Natural killer cell (primary cell): ENCODE data around the gene MOSPD2. TPM values are rescaled to one million over a fixed set of nuclear protein-coding genes. Genes with fewer than 3 reads are reported as not detected.

Source experiments
- ATAC-seq, 3 donors: fragments of 150-1000 bp in 2 of 3; fragments of 200-7000 bp in 1 of 3; cut with Tn5 transposase; 1 replicate in 1 of 3; 2 replicates in 2 of 3; pipeline ENCODE4 v1.10.0; 2021; ENCODE audit warnings: mild to moderate bottlenecking in 2 of 3, moderate library complexity in 2 of 3
- DNase-seq, 2 donors: peaks; one replicate each; pipeline versions ENCODE4 v3.0.0 to v3.0.0-alpha.2; 2013 to 2021; ENCODE audit warnings: mixed read lengths in 1 of 2
- H3K27ac ChIP-seq: one replicate; pipeline ENCODE4 v1.5.1; 2013; ENCODE audit warnings: mild to moderate bottlenecking, low read length
- H3K27me3 ChIP-seq: one replicate; pipeline ENCODE4 v1.6.1; 2013; ENCODE audit warnings: low read length; ENCODE audit not compliant: control insufficient read depth, insufficient read depth
- H3K36me3 ChIP-seq: one replicate; pipeline ENCODE4 v1.6.1; 2013; ENCODE audit warnings: low read length; ENCODE audit not compliant: control insufficient read depth, insufficient read depth
- H3K4me1 ChIP-seq: one replicate; pipeline ENCODE4 v1.6.1; 2013; ENCODE audit warnings: low read length; ENCODE audit not compliant: control insufficient read depth, insufficient read depth
- H3K4me3 ChIP-seq: one replicate; pipeline ENCODE4 v1.5.1; 2013; ENCODE audit warnings: low read length
- H3K9me3 ChIP-seq: one replicate; pipeline ENCODE4 v1.6.1; 2013; ENCODE audit warnings: low read length; ENCODE audit not compliant: control insufficient read depth, insufficient read depth
- H3K27ac Mint-ChIP-seq, 2 donors: one replicate each; pipeline ENCODE4 v1.8.0; 2022; ENCODE audit warnings: mild to moderate bottlenecking in 2 of 2, mixed read lengths in 2 of 2, moderate library complexity in 1 of 2
- H3K27me3 Mint-ChIP-seq, 2 donors: one replicate each; pipeline ENCODE4 v1.8.0; 2022; ENCODE audit warnings: low read depth in 2 of 2, mixed read lengths in 2 of 2
- H3K36me3 Mint-ChIP-seq: one replicate; pipeline ENCODE4 v1.8.0; 2022; ENCODE audit warnings: mixed read lengths
- H3K4me1 Mint-ChIP-seq, 2 donors: one replicate each; pipeline ENCODE4 v1.8.0; 2022; ENCODE audit warnings: mixed read lengths in 2 of 2
- H3K4me3 Mint-ChIP-seq: one replicate; pipeline ENCODE4 v1.8.0; 2022; ENCODE audit warnings: mild to moderate bottlenecking, moderate library complexity, mixed read lengths
- H3K9me3 Mint-ChIP-seq, 2 donors: one replicate each; pipeline ENCODE4 v1.8.0; 2022; ENCODE audit warnings: mixed read lengths in 2 of 2
- CTCF ChIP-seq: fragments of 200-600 bp; IDR thresholded peaks from one replicate; pipeline ENCODE4 v1.8.0; 2022; ENCODE audit warnings: antibody characterized with exemption
- WGBS: methylation state at CpG from one replicate; pipeline ENCODE4 v1.1.7; 2013; ENCODE audit warnings: missing lambda C conversion rate; ENCODE audit not compliant: insufficient coverage; 5-methylcytosine and 5-hydroxymethylcytosine counted together
- intact Hi-C: fragments of 100-400 bp; cut with micrococcal nuclease; formaldehyde crosslinking; loops from one replicate; pipeline ENCODE4 v1.14.2; 2022
- total RNA-seq, 4 donors: library from RNA; stranded (reverse); fragments of 120-200 nt in 1 of 4; gene quantifications; one replicate each; pipeline versions ENCODE4 v1.2.3 to v1.2.4, GENCODE V29; 2013 to 2022

MOSPD2 gene
- total RNA-seq, 3 donors from 2014 or later (not counting 1 experiment from before 2014, with no cell fraction given), result 10.5 to 18.0 (median 11.2) TPM

DNA sequence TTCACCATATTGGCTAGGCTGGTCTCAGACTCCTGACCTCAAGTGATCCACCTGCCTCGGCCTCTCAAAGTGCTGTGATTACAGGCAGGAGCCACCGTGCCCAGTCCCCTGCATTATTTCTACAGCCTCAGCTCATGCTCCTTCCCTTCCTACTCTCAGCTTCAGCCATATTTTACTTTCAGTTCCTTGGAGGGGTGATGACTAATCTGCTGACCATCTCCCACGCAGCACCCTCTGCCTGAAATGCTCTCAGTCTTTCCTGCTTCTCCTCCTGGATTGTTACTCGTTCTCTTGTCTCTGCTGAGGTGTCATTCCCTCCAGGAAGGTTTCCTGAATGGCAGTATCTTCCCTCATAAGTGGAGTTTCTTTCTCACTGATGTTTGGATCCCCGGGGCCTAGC, 63.3 kb downstream of the MOSPD2 start:
- Histone ChIP-seq H3K4me1 (no peaks in the 10 kb centered on the region), H3K36me3 (no peaks in the 10 kb centered on the region), H3K27ac (no peak overlapping the region), H3K27me3 (no peaks in the 10 kb centered on the region), H3K9me3 (no peaks in the 10 kb centered on the region), H3K4me3 (no peak overlapping the region)
- ATAC-seq, result no peak
- Mint-ChIP-seq H3K27ac (no peak overlapping the region), H3K4me3 (no peak overlapping the region), H3K4me1 (no peaks in the 10 kb centered on the region), H3K27me3 (peaks cover 0 to 8% of the 10 kb centered on the region in 2 donors), H3K36me3 (no peaks in the 10 kb centered on the region), H3K9me3 (no peaks in the 10 kb centered on the region)
- intact Hi-C loops, result no loop called here
- DNase-seq, result no peak
- 76% methylated on average over 4 of the region's 5 CpGs for WGBS
- TF ChIP-seq CTCF, result no peak

GRCh38 chrX:14939644-14940043, 66.4 kb downstream of the MOSPD2 start:
- ATAC-seq, result no peak
- H3K27ac ChIP-seq, result no peak overlapping the region
- no peaks in the 10 kb centered on the region for H3K4me1 Mint-ChIP-seq
- no peaks in the 10 kb centered on the region for H3K36me3 Mint-ChIP-seq
- H3K9me3 Mint-ChIP-seq, result no peaks in the 10 kb centered on the region
- no peaks in the 10 kb centered on the region for H3K27me3 ChIP-seq
- H3K27ac Mint-ChIP-seq, result no peak overlapping the region
- intact Hi-C loops, result no loop called here
- H3K4me3 ChIP-seq, result no peak overlapping the region
- no peak for DNase-seq
- H3K4me3 Mint-ChIP-seq, result no peak overlapping the region
- H3K4me1 ChIP-seq, result no peaks in the 10 kb centered on the region
- H3K36me3 ChIP-seq, result no peaks in the 10 kb centered on the region
- 94% methylated on average over 2 of the region's 2 CpGs for WGBS
- no peaks in the 10 kb centered on the region for H3K9me3 ChIP-seq
- H3K27me3 Mint-ChIP-seq, result peaks cover 0 to 8% of the 10 kb centered on the region in 2 donors
- no peak for TF ChIP-seq CTCF

- WGBS, result 83% methylated on average over 1 of the region's 3 CpGs
- no peak overlapping the region for H3K4me3 Mint-ChIP-seq
Observed at GRCh38 chrX:14941301-14941700, 68.1 kb downstream of the MOSPD2 start.

More at GRCh38 chrX:14941301-14941700, 68.1 kb downstream of the MOSPD2 start:
- Mint-ChIP-seq H3K36me3 (no peaks in the 10 kb centered on the region), H3K4me1 (no peaks in the 10 kb centered on the region), H3K9me3 (no peaks in the 10 kb centered on the region), H3K27me3 (peaks cover 0 to 8% of the 10 kb centered on the region in 2 donors), H3K27ac (no peak overlapping the region)
- Histone ChIP-seq H3K4me1 (no peaks in the 10 kb centered on the region), H3K4me3 (no peak overlapping the region), H3K9me3 (no peaks in the 10 kb centered on the region), H3K27me3 (no peaks in the 10 kb centered on the region), H3K36me3 (no peaks in the 10 kb centered on the region), H3K27ac (no peak overlapping the region)
- no peak for ATAC-seq
- DNase-seq, result no peak
- TF ChIP-seq CTCF, result no peak
- intact Hi-C loops, result no loop called here
